ENCODE measurements around the gene GALNS.

Gene GALNS

DNA sequence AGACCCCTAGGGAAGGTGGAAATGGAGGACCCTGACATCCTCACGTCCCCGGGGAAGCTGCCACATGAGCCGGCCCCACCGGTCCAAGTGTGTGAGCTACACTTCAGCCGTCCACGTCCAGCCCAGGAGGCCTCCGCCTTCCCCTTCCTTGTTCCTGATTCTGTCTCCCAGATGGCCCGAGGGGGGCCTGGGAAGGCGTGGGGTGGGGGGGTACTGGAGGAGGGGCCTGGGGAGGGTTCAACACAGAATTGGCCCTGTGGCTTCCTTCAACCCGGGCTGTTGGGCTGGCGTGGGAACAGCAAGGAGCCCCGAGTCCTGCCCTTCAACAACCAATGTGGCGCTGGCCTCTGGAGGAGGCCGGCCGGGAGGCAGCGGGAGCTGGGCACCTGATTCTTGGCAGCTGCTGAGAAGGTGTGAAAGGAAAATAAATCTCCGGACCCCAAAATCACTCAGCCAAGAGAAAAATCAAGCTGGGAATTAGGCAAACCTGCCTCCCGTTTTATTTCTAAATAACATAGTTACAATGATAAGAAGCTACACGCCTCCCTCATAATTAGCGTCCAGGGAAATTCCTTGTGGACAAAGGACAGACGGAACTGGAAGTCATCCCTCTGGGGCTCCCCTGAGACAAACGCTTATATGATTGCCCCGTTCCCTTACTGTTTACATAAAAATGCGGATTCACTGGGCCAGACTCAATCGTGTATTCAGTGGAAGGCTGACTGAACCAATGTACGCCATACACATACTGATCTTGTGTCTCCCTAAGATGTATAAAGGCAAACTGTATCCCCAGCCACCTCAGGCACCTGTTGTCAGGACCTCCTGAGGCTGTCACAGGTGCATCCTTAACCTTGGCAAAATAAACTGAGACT lies 43.2 kb downstream of the GALNS start:
- no peak for DNase-seq

DNA sequence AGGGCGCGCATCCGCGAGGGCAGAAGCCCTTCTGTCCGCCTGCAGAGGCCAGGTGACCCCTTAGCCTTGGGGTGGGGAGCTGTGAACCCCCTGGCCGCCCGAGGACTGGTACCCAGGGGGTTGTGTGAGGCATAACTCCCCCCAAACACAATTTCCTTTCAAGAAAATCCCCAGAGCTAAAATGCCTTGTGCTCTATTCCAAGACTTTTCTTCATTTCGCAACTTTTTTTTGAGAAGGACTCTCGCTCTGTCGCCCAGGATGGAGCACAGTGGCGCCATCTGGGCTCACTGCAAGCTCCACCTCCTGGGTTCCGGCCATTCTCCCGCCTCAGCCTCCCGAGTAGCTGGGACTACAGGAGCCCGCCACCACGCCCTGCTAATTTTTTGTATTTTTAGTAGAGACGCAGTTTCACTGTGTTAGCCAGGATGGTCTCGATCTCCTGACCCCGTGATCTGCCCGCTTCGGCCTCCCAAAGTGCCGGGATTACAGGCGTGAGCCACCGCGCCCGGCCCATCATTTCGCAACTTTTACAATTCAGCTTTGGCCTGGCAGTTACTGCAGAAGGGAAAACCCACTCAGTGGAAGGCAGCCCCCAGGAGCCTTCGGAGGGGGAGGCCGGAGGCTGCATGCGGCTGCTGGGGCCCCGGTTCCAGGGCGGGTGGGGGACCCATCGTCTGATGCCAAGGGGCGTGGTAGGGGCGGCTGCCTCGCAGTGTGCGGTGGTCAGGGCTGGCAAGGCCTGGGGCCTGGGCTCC lies 44.1 kb downstream of the GALNS start:
- no peak for DNase-seq

DNA sequence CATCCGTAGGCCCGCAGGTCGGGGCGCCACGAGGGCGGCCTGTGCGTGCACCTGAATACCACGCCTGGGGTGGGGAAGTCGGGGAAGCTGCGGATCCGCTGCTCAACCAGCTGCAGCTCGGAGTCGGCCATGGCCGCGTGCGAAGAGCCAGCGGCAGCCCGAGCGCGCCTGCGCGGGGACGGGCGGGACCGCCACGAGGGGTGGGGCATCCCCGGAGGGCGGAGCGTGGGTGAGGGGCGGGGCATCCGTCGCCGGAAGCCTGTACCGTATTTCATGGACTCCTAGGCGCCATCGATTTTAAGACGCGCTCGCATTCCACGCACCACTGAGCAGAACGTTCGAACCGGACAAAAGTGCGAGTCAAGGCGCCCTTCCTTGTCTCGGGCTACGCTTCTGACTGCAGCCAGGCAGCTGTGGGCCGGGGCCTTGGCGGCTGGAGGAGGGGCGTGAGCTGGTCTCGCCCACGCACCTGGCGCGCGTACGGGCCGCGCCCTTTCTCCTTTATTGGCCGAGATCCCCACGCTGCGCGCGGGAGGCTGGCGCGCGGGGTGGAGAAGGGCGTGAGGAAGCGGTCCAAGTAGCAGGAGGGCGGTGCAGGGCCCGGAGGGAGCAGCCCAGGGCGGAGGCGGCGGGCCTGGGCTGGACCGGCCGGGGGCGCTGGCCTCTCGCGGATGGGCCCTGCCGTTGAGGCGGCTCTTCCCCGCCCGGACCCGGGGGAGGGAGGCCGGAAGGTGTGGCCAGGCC lies 44.8 kb downstream of the GALNS start, which contains the start of gene APRT:
Gene APRT, minus strand, starts transcription at position 160 of the 744 bp plus-strand sequence. Its CDS starts 29 bp downstream, at position 131.
- peak; percentile 96 for DNase-seq

GRCh38 chr16:88810912-88811768 lies 45.6 kb downstream of the GALNS start:
- no peak for DNase-seq

DNA sequence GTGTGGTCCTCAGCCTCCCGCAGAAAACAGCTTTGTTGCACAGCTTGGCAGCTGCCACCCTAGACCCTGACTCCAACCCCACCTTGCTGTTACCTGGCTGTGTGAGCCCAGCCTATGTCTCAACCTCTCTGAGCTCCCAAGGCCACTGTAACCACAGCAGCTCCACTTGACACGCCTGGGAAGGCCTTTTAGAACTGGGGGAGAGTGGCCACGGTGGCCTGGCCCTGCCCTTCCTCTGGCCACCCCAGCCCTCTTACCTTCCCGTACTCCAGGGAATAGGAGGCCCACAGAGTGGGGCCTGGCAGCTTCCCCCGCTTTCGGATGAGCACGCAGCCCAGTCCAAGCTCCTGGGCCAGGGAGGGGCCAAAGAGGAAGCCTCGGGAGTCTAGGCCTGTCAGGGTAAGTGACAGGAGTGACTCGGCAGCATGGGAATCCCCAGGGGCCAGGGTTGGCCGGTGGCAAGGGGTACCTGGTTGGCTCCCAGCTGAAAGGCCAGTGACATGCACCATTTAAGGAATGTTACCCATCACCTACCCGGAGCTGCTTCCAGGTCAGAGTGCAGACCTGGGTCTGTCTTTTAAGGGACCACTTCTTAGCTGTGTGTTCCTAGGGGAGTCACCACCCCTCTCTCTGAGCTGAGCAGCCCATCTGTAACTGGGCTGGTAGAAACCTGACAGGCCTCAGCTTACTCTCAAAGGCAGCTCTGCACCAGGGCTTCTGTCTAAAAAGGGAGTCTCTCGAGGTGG lies 46.4 kb downstream of the GALNS start:
- no peak for DNase-seq

GRCh38 chr16:88809676-88810165 lies 47.0 kb downstream of the GALNS start:
- DNase-seq = no peak

- no peak for DNase-seq
Measured at GRCh38 chr16:88809068-88809675, 47.6 kb downstream of the GALNS start.

- no peak for DNase-seq
Measured at GRCh38 chr16:88807626-88808453, 48.9 kb downstream of the GALNS start.

- DNase-seq = no peak
Measured at GRCh38 chr16:88807142-88807625, 49.6 kb downstream of the GALNS start.

GRCh38 chr16:88806491-88807111 lies 50.1 kb downstream of the GALNS start:
- no peak for DNase-seq

DNA sequence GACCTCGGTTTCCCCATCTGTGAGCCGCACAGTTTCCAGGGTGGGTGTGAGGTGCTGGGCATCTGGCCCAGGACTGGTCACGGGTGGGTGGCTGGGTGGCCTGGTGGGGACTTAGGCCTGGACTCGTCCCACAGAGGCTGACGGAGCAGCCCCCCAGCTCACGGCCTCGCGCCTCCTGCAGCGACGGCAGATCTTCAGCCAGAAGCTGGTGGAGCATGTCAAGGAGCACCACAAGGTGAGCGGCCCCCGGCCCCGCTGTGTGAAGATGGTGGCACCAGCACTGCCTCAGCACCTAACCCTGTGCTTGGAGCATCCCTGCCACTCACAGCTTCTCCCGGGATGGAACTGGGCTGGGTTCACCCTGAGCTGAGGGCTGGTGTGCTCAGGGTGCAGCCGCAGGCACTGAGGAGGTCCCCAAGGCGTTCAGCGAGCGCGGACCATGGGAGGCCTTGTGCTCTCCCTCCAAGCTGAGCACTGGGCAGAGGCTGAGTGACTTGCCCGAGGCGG lies 50.8 kb downstream of the GALNS start:
- no peak for DNase-seq

- DNase-seq = no peak
Measured at GRCh38 chr16:88805340-88805715, 51.4 kb downstream of the GALNS start.

GRCh38 chr16:88804552-88805339 lies 52.0 kb downstream of the GALNS start:
- DNase-seq = peak; percentile 77

- DNase-seq = no peak
Measured at GRCh38 chr16:88804173-88804551, 52.6 kb downstream of the GALNS start.

DNA sequence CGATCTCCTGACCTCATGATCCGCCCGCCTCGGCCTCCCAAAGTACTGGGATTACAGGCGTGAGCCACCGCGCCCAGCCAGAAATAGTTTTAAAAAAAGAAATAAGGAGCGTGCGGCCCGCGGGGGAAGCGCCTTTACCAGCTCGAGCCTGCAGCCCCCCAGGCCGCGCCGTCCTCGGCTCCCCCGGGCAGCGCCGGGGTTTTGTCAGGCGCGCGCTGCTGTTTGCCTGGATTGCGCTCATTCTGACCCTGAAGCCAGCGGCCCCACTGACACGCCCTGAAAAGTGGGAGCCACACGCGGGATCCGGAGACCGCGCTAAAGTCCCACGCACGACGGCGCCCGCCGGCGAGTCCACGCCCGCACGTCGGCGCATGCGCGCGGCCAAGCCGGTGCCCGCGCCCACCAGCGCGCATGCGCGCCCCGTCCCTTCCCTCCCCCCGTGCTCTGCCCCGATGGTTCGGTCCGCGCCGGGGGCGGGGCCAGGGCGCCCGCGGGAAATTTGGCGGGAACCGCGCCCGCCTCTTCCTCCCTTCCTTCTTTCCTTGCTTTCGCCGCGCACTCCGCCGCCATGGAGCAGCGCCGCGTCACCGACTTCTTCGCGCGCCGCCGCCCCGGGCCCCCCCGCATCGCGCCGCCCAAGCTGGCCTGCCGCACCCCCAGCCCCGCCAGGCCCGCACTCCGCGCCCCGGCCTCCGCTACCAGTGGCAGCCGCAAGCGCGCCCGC lies 53.3 kb downstream of the GALNS start, which contains the start of gene CDT1:
Gene CDT1, plus strand, starts transcription at position 526 of the 724 bp plus-strand sequence. Its CDS starts 43 bp downstream, at position 569.
- DNase-seq = peak; percentile 84

DNA sequence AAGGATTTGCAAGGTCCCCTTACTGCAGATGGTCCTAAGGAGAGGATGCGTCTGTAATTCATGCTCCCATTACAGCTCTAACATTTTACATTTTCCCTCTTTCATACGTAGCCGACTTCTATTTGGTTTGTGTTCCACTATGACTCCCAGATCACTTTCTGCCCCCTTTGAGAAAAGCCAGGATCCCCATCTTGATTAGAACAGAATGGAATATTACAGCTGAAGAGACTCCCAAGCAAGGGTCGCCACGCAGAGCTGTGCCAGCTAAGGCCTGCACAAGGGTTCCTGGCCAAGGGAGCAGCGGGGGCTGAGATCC lies 56.5 kb downstream of the GALNS start:
- no peak for DNase-seq

GRCh38 chr16:88799569-88800276 lies 57.0 kb downstream of the GALNS start:
- no peak for DNase-seq

All from islet precursor cell (in vitro differentiated cells).